Measurements from ENCODE around the gene PTPN23. TPM values are rescaled to one million over a fixed set of nuclear protein-coding genes. Genes with fewer than 3 reads are reported as not detected.

PTPN23 gene
- total and polyA plus RNA-seq, 9 of the 15 experiments (the other 6 are each of a cell fraction or from before 2014, with no cell fraction given) = 0.41 to 58.7 (median 7.2) TPM

DNA sequence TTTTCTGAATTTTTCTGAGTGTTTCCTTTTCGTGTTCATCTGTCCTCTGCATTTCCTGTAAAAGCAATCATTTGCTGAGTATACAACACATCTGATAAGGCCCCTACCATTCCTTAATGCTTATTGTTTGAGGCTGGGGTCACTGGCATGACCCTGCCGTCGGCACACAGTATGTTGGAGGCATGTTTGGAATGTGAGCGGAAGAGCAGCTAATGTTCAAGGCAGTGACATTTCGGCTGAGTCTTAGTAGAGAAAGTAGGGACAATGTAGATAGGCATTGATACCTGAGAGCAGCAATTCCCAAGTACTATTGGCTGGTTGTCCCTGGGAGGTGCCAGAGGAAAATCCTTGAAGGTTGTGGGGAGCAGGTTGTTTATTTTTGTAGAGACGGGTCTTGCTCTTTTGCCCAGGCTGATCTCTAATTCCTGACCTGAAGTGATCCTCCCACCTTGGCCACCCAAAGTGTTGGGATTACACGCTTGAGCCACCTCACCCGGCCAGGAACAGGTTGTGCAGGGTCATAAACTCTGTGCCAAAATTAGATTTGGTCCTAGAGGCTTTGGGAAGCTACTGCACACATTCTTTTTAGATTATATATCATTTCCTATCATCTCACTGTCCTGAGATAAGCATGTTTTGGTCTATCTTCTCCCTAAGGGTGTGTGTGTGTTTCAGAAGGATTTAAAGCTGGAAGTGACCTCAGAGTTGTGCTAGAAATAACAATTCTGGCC, 13.5 kb downstream of the PTPN23 start:
- H3K27me3 ChIP-seq (ENCODE audit: control insufficient read depth in 2 of 2, insufficient read depth in 2 of 2, low read length in 2 of 2) = no peaks in the 10 kb centered on the region
- peaks cover 13% of the 10 kb centered on the region for H3K9me1 ChIP-seq (ENCODE audit: control insufficient read depth, insufficient read depth, low read length)
- no TSS peak for BruUV-seq (replicated peaks)
- no peak overlapping the region for H2AFZ ChIP-seq (ENCODE audit: low read depth, low read length)
- H3K9ac ChIP-seq (ENCODE audit: insufficient read depth in 1 of 2, low read depth in 2 of 2, low read length in 2 of 2) = no peak overlapping the region
- no peak overlapping the region for H3K4me2 ChIP-seq (ENCODE audit: insufficient read depth, low read length)
- H3K79me2 ChIP-seq (ENCODE audit: control insufficient read depth, insufficient read depth, low read length) = peaks cover 58% of the 10 kb centered on the region
- 52% methylated on average over 8 of the region's 8 CpGs for WGBS (ENCODE audit: insufficient coverage, low coverage, missing lambda C conversion rate)
- H3K36me3 ChIP-seq (ENCODE audit: control insufficient read depth, insufficient read depth, low read length) = peaks cover 41% of the 10 kb centered on the region
- ChIA-PET POLR2A (interaction anchor here (0.6 to 0.9 kb wide), 4 partner anchors 13 to 709 kb away, joined by 3 to 4 read pairs (median 4); partner anchors contain the start of gene PTPN23), CTCF (ENCODE audit: low intra/inter-chr PET ratio) (no interaction called here)
- H3K4me3 ChIP-seq = no peak overlapping the region
- FAIRE-seq (peak; percentile 37), ATAC-seq (peak; percentile 36), DNase-seq (ENCODE audit: extremely low read depth in 1 of 4, low spot score in 3 of 4) (no peak)
- intact Hi-C loops (cut with micrococcal nuclease) (no loop called here), in situ Hi-C loops (cut with MboI) (no loop called here)
- H3K4me1 ChIP-seq (replicated peaks in 1 of 2; ENCODE audit: control insufficient read depth in 2 of 2, insufficient read depth in 2 of 2, low read length in 2 of 2) = peaks cover 6 to 21% of the 10 kb centered on the region in 2 experiments; a peak in 4 of 5 replicates
- H4K20me1 ChIP-seq (replicated peaks; ENCODE audit: control insufficient read depth, insufficient read depth, low read length) = peaks cover 28% of the 10 kb centered on the region; the same call in 1 of the 2 replicates
- no peak overlapping the region for H3K27ac ChIP-seq (ENCODE audit: extremely low read depth, low read depth, low read length)
- no peaks in the 10 kb centered on the region for H3K9me3 ChIP-seq (replicated peaks; ENCODE audit: control insufficient read depth, insufficient read depth, low read depth, low read length)
- TF ChIP-seq, protein P1, sequence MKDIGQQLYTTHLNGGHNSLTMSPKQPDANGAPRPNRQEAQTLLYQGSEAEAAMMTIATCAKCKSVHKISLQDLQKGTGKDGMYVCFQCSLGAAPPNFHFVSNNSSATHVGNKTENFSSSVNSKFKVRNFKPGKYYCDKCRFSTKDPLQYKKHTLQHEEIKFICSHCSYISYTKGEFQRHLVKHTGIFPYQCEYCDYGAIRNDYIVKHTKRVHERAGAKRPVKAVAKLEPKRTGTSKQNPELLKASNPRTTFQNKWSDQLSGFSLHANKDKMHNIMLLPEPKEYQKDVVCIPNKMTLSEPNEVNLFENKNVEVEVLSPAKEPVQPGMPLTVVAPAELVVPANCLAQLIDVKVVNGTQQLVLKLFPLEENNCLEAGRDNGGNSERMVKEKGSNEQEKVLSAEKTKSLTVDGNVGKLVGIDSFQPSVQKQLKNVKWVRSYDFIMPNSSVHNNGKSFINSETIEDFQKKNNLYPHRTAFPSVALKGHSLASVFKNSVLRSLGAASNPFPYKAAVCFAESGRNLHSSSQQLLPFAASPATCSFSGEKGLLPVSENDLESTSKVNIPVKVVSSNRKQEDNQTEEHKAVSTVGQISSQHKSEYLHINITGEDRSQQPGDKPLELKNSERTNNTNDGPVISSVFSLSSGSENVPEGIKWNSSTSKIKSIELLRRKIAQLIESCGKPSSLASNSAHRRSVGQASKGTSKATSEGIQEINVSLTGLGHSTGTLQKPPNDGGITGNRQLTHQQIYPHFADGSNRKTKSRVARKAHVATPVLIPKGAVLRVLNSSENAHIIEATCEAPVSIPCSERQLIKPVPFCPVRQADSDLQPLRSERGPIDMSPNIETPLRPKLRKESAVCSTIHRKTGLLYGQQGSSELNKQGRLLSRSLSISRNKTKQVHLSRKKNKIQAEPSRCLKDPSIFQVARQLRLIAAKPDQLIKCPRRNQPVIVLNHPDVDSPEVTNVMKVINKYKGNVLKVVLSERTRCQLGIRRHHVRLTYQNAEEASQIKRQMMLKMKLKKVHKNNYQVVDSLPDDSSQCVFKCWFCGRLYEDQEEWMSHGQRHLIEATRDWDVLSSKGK (CRISPR knock-in tag; IDR thresholded peaks at IDR 0.05) = no peak
- TF ChIP-seq ETV5 (CRISPR knock-in tag; IDR thresholded peaks at IDR 0.05; ENCODE audit: low read depth) (no peak), STAT5B (CRISPR knock-in tag; IDR thresholded peaks at IDR 0.05) (no peak), KLF16 (IDR thresholded peaks at IDR 0.05) (no peak), MEF2D (tag; conservative IDR thresholded peaks at IDR 0.05; ENCODE audit: low read depth) (peak; percentile 83), KHSRP (IDR thresholded peaks at IDR 0.05) (no peak), MAX (CRISPR knock-in tag; IDR thresholded peaks at IDR 0.05) (no peak), ZNF133 (CRISPR knock-in tag; IDR thresholded peaks at IDR 0.05) (no peak), TEAD4 (IDR thresholded peaks at IDR 0.05; ENCODE audit: low read length) (peak; percentile 53; the same call in 1 of the 2 replicates), TEAD4 (CRISPR knock-in tag; IDR thresholded peaks at IDR 0.05; ENCODE audit: borderline replicate concordance) (no peak), MECOM (CRISPR knock-in tag; IDR thresholded peaks at IDR 0.05) (no peak), RFX7 (CRISPR knock-in tag; IDR thresholded peaks at IDR 0.05) (no peak), COPS2 (conservative IDR thresholded peaks at IDR 0.05) (no peak), FOXO4 (CRISPR knock-in tag; IDR thresholded peaks at IDR 0.05) (no peak), DPF2 (IDR thresholded peaks at IDR 0.05) (peak; percentile 33; the same call in 1 of the 2 replicates), ZNF717 (CRISPR knock-in tag; IDR thresholded peaks at IDR 0.05) (no peak), HIVEP1 (CRISPR knock-in tag; IDR thresholded peaks at IDR 0.05) (no peak), HMGN3 (IDR thresholded peaks at IDR 0.05; ENCODE audit: borderline replicate concordance, extremely low read depth, insufficient read length, low read depth, low read length) (no peak), ASH1L (IDR thresholded peaks at IDR 0.05; ENCODE audit: borderline replicate concordance, low read depth, partially characterized antibody) (no peak)
